T-helper 9 cell (primary cell): ENCODE measurements around the gene TLK1.
"Not testable (repeated sequence)": the region's sequence is repeated elsewhere in the genome, so short reads cannot be mapped to it uniquely, and the experiment has no call there.

Source experiments
- DNase-seq: peaks from one replicate; pipeline ENCODE4 v3.0.0-alpha.2; 2020

Gene TLK1

GRCh38 chr2:171080607-171081006 is 80.1 kb downstream of the TLK1 start:
- no peak for DNase-seq

GRCh38 chr2:171076422-171076821 is 84.3 kb downstream of the TLK1 start:
- not testable (repeated sequence) for DNase-seq

GRCh38 chr2:171072164-171072563 is 88.5 kb downstream of the TLK1 start:
- DNase-seq = no peak

- no peak for DNase-seq
Observed at GRCh38 chr2:171069286-171069956, 91.3 kb downstream of the TLK1 start.

- no peak for DNase-seq
Observed at GRCh38 chr2:171066110-171066509, 94.6 kb downstream of the TLK1 start.

GRCh38 chr2:171057575-171057974 is 103.1 kb downstream of the TLK1 start:
- no peak for DNase-seq

GRCh38 chr2:171056307-171056706 is 104.4 kb downstream of the TLK1 start:
- DNase-seq = no peak

- no peak for DNase-seq
Observed at GRCh38 chr2:171049691-171050090, 111.0 kb downstream of the TLK1 start.

- DNase-seq = no peak
Observed at GRCh38 chr2:171046048-171046560, 114.6 kb downstream of the TLK1 start.

- no peak for DNase-seq
Observed at GRCh38 chr2:171044416-171044815, 116.3 kb downstream of the TLK1 start.

- DNase-seq = no peak
Observed at GRCh38 chr2:171042253-171042969, 118.3 kb downstream of the TLK1 start.

GRCh38 chr2:171036532-171036931 is 124.2 kb downstream of the TLK1 start:
- no peak for DNase-seq

- DNase-seq = no peak
Observed at GRCh38 chr2:171034315-171034714, 126.4 kb downstream of the TLK1 start.

- DNase-seq = no peak
Observed at GRCh38 chr2:171025214-171025613, 135.5 kb downstream of the TLK1 start.

GRCh38 chr2:171018522-171018921 is 142.2 kb downstream of the TLK1 start:
- no peak for DNase-seq

GRCh38 chr2:171016125-171016524 is 144.6 kb downstream of the TLK1 start:
- DNase-seq = no peak

GRCh38 chr2:171013851-171014250 is 146.8 kb downstream of the TLK1 start:
- DNase-seq = no peak

- no peak for DNase-seq
Observed at GRCh38 chr2:171009386-171009785, 151.3 kb downstream of the TLK1 start.

GRCh38 chr2:171008550-171009205 is 152.0 kb downstream of the TLK1 start:
- DNase-seq = no peak

GRCh38 chr2:171004833-171005232 is 155.9 kb downstream of the TLK1 start:
- no peak for DNase-seq

GRCh38 chr2:171004363-171004762 is 156.3 kb downstream of the TLK1 start:
- DNase-seq = no peak

GRCh38 chr2:170999654-171000053 is 161.0 kb downstream of the TLK1 start:
- DNase-seq = no peak

GRCh38 chr2:170997893-170998597 is 162.6 kb downstream of the TLK1 start:
- DNase-seq = no peak
